ENCODE measurements around the gene VSTM4.

DNA sequence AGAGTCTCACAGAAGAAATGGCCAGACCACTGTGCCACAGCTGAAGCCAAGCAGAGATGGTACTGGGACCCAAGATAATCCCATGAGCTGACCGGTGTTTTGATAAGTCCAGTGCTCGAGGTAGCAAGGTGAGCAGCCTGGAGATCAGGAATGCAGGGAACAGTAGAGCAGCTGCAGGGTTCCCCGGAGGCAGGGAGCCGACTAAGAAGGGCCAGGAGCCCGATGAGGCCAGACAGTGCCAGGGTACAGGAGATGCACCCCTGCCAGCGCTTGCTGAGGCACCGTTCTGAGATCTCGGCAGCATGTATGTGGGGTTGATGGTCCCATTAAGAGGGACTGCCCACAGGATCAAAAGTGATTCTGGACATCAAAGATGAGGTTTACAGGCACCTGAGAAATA is 47.1 kb downstream of the VSTM4 start:
- TF ChIP-seq, protein P1, sequence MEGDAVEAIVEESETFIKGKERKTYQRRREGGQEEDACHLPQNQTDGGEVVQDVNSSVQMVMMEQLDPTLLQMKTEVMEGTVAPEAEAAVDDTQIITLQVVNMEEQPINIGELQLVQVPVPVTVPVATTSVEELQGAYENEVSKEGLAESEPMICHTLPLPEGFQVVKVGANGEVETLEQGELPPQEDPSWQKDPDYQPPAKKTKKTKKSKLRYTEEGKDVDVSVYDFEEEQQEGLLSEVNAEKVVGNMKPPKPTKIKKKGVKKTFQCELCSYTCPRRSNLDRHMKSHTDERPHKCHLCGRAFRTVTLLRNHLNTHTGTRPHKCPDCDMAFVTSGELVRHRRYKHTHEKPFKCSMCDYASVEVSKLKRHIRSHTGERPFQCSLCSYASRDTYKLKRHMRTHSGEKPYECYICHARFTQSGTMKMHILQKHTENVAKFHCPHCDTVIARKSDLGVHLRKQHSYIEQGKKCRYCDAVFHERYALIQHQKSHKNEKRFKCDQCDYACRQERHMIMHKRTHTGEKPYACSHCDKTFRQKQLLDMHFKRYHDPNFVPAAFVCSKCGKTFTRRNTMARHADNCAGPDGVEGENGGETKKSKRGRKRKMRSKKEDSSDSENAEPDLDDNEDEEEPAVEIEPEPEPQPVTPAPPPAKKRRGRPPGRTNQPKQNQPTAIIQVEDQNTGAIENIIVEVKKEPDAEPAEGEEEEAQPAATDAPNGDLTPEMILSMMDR (IDR thresholded peaks at IDR 0.05; ENCODE audit: low read depth, low read length, poor library complexity, severe bottlenecking), result no peak
- no peak for TF ChIP-seq EZH2phosphoT487 (IDR thresholded peaks at IDR 0.05; ENCODE audit: borderline replicate concordance, low read length)

Data from DOHH2 (cell line).